HG03064 (cell line): ENCODE results near the gene PRRT1.

ENCODE experiments used
- ATAC-seq: cut with Tn5 transposase; IDR thresholded peaks from one replicate; pipeline ENCODE4 v1.9.1; 2021; ENCODE audit warnings: low read depth; ENCODE audit not compliant: unreplicated experiment

The PRRT1 gene

DNA sequence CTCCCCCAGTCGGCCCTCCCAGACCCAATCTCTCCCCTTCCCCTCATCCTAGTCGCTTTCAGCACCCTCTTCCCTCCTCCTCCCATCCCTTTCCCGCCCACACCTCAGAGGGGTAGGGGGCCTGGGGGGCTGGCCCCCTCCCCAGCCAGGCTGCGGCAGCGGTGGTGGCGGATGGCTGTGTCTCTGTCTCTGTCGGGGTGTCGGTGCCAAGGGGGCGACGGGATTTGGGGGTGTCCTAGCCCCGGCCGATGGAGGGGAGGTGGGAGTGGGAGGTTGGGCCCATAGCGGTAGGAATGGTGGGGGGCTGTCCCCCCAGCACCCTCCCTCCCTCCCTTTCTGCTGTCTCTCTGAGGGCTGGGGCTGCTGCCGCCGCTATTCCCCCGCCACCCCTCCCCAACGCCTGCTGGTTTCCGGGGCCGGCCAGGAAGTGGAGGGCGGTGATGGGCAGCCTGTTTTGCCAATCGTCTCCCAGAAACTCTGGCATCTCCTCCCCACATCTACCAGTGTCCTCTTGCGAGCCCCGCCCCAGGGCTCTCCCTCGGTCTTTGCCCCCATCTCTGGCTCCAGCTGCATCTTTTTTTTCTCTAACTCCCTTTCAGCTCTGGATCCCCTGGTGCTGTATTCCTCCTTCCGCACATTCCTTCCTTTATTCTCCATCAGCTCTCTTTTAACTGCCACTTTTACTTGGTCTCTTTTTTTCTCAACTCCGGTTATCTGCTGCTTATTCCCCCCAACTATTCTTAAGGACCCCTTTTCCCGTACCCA, 24.2 kb upstream of the PRRT1 start, which contains the start of gene AGPAT1:
Gene AGPAT1, minus strand, starts transcription at position 374 of the 765 bp plus-strand sequence. CDS start 4,588 bp downstream, outside the sequence.
- no peak for ATAC-seq

DNA sequence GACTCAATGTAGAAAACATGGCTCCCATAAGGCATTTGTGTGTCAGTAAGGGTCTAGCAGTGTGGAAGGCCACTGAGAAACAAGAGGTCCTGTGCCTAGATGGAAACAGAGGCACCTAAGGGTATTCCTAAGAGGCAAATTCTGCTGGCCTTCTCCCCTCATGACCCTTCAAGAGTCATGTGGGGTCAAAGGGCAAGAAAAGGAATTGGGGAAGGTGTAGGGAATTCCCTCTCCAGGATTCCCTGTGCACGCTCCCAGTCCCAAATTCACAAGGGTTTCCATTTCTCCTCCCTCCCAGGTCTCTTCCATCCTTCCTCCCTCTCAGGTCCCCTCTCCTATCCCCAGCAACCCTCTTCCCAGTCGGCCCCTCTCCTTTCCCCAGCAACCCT, 23.6 kb upstream of the PRRT1 start:
- ATAC-seq: no peak

DNA sequence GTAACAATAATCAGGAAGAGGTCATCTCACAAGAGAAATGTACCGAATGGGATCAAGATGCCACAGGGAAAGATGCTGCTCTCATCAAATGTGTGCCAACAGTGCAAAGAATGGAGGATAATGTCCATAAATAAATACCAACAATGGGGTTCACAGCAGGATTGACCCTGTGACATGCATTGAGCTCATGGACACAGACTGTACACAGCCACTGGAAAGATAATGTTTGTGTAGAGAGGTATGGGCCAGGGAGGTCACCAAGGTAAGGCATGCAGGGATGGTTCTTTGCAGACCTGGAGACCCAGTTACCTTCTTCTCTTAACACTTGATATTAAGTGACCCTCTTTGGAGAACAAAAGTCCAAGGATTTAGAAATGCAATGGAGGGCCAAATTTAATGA, 22.7 kb upstream of the PRRT1 start:
- ATAC-seq: no peak

DNA sequence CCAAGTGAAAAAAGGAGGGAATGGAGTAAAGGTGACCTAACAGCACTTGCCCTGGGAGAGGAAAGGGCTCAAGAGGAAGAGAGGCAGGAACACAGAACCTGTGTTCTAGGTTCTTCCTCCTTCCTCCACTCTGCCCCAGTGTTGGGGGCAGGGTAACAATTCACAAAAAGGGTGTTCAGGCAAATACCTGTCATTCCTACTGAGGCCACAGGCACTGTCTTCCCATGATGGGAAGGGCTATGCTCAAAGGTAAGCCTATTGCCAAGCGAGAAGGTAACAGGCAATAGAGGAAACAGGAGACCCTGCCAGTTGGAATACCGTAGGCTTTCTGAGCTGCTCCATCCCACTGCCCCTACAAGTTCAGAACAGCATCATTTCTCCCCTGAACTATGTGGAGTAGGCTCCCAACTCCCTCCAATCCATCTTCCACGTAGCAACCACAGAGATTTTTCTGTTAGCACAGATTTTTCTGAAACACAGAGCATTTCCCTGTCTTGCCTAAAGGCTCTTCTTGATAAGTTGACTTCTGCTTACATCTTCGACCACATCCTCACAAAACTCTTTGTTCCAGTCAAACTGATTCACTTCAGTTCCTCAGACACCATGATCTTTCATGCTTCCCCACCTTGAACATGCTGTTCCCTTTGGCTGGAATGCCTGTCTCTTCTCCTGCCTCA, 21.4 kb upstream of the PRRT1 start:
- ATAC-seq: no peak

DNA sequence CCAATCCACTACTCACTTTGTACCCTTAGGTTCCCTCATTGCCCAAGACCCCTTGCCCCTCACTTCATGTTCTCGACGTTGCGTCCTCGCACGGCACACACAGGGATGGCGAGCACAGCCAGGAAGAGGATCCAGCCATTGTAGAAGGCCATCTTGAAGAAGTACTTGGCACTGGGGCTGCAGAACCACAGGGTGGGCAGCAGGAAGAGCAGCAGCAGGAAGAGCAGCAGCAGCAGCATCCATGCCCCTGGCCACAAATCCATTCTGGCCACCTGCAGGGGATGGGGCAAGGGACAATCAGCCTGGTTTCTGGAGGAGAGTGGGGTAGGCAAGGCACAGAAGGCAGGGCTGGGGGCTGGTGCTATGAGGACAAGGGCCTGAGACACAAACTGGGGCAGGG, 19.5 kb upstream of the PRRT1 start:
- ATAC-seq: no peak

DNA sequence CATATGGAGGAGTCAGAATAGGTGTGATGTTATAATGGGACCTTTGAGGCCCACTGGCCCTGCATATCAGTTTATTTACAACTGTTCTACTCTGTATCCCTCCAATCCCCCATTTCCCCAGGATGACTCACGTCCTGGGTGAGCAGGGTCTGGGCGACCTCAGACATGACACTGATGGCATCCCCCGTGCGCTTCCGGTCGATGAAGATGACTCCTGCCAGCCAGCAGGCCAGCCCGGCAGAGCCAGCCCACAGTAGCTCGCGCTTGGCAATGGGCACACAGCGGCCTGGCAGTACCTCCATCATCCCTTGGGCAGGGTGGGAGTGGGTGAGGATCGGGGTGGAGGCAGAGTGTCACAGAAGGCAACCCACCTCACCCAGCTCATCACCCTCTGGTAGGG, 18.6 kb upstream of the PRRT1 start:
- no peak for ATAC-seq

DNA sequence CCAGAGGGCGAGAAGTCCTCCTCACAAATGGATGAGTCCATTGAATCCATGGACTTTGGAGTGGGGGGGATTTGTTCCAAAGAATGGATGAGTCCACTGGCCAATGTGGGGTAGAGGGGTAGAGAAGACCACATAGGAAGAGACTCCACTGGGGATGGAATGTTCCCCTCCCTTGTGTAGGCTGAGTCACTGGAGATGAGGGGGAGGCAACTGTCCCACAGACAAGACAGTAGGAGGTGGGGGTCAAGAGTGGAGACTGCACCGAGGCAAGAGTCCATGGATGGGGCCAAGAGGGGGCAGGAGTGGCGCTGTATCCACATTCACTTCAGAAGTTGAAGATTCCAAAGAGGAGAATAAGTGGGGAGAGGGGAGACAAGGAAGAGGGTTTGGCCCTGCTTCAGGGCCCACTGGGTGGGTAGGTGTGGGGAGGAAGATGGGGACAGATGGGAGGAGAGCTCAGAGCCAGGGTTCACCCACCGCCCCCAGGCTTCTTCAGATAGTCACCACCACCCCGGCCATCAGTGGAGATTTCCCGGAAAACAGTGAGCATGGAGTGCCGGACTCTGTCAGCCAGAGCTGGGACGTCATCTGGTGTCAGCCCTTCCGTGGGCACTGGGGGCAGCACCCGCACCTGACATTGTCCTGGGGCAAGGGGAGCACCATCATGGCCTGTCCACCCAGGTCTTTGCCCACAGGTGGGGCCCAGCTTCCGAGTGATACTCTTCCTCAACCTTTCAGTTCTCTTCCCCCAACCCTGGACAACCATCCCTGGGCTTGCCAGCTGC, 17.3 kb upstream of the PRRT1 start:
- no peak for ATAC-seq

DNA sequence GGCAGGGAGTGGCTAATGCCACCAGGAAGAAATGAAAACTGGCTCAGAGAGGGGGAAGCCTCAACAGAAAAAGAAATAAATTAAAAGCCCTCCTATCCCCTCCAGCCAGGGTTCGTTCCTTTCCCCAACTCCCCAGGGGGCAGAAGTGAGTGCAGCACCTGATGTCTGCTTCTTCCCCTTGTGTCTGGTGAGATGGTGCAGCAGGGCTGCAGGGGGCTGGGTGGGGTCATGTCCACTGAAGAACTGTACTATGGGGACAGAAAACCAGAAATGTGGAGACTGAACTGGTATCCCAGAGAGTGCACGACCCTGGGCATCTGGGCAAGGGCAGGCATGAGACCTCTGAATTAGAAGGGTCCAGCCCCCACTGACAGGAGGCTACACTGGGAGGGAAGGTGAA, 16.6 kb upstream of the PRRT1 start:
- no peak for ATAC-seq

DNA sequence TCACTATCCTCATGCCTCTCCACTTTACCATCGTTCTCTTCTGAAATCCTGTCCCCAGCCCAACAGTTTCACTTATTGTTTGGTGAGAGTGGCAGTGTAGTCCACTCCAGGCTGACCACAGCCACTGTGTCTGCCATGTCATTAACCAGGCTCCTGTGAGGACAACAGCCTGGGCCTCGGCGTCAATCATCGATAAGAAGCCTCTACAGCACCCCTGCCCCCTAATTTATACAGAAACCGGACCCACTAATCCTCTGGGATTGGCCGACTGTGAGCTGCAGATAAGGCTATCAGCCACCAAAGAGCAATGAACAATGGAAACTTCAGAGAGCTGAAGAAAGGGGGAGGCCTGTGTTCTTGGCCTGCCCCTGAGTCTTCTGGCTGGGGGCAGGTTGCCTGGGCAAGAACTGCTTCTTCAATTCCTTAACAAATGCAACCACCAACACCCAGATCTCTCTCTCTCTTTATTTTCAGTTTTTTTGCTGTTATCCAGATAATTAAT, 16.1 kb upstream of the PRRT1 start:
- ATAC-seq: no peak

DNA sequence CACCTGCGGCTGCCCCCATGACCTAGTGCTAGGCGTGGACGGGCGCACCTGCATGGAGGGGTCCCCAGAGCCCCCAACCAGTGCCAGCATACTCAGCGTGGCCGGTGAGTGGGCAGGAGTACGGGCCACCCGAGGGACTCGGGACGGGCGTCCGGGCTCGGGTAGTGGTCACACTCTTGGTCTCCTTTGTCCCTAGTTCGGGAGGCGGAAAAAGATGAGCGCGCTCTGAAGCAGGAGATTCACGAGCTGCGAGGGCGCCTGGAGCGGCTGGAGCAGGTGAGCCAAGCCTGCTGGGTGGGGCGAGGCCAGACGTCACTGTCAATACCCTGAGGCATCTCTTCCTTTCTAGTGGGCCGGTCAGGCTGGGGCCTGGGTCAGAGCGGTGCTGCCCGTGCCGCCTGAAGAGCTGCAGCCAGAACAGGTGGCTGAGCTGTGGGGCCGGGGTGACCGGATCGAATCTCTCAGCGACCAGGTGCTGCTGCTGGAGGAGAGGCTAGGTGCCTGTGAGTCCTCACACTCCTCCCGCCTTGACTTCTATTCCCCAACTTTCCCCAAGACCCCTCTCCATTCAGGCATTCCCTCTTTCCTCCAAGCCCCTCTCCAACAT, 15.5 kb upstream of the PRRT1 start:
- no peak for ATAC-seq

DNA sequence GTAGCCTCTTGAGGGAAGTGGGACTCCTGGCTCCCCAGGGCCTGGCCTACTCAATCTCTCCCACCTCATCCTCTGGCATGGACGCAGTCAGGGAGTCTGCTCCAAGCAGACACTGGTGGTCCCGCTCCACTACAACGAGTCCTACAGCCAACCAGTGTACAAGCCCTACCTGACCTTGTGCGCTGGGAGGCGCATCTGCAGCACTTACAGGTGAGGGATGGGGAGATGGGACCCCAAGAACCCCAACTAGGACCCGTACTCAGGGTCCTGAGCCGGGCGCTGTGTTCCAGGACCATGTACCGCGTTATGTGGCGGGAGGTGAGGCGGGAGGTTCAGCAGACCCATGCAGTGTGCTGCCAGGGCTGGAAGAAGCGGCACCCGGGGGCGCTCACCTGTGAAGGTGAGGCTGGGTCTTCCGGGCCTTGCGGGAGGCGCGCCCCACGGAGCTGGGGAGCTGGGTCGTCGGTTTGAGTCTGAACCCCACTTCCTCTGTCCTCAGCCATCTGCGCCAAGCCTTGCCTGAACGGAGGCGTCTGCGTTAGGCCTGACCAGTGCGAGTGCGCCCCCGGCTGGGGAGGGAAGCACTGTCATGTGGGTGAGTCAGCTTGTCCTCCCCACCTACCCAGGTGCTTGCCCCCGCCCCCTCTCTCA, 14.8 kb upstream of the PRRT1 start:
- no peak for ATAC-seq

DNA sequence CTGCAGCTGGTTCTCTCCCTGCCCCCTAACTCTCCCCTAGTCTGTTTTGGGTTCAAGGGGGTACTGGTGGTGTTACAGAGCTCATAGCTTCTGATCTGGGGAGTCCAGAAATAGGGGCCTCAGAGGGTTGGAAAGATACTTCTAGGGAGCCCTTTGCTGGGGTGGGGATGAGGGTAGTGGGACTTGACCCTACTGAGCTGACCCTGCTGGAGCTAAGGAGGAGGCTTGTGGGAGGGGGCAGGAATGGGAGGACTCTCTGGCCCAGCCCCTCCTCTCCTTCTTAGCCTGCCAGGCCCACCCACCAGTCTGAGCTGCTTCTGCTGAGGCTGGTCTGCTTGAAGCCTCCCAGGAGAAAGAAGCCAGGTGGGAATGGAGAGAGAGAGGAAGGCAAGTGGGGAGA, 12.6 kb upstream of the PRRT1 start, which contains the start of gene EGFL8:
Gene EGFL8, plus strand, starts transcription at position 301 of the 400 bp plus-strand sequence. CDS start 1,571 bp downstream, outside the sequence.
- no peak for ATAC-seq

DNA sequence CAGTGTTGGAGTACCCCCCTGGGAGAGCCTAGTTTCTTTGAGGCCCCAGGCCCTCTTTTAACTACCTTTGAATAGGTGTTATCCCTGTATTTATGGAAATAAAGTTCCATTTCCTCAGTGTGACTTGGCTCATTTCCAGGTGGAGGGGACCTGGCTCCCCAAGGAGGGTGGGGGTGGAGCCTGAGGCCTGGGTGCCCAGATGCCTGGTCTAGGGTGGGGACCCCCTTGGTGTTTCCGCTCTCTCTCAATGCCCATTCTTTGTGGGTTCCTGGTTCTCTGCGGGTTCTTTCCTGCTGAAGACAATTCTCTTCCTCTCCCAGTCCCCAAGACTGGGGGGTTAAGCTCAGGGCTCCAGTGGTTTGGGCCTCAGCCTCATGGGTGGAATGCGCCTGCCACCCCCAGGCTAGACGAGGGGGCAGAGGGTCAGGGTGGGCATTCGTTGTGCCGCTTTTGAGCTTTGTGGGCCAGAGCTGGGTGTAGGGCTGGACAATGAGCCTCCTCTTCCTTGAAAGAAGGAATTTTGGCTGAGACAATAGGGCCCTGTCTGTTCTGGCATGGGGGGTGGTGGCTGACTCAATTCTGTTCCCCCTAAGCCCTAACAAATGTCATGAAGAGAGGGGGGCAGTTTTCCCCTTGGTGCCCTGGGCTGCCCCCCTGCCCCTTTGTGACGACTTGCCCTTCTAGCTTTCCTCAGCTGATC, 12.0 kb upstream of the PRRT1 start:
- no peak for ATAC-seq

DNA sequence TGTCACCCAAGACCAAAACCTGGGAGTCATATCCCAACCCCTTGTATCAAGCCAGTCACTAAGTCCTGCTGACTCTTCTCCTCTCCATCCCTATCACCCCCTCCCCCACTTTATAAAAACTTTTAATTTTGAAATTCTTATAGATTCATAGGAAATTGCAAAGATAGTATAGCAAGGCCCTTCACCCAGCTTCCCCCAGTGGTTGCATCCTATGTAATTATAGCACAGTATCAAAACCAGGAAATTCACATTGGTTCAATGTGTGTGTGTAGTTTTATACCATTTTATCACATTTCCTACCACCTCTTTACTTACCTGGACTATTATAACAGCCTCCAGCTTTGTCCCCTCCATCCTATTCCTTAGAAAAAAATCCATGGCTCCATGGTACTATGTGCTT, 6.3 kb upstream of the PRRT1 start:
- no peak for ATAC-seq

DNA sequence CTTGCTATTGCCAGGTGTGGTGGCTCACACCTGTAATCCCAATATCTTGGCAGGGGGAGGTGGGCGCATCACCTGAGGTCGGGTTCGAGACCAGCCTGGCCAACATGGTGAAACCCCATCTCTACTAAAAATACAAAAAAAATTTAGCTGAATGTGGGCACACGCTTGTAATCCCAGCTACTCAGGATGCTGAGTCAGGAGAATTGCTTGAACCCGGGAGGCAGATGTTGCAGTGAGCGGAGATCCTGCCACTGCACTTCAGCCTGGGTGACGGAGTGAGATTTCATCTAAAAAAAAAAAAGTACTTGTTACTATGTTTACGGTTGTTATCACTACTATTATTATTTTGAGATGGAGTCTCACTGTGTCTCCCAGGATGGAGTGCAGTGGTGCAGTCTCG, 5.2 kb upstream of the PRRT1 start:
- ATAC-seq: no peak

DNA sequence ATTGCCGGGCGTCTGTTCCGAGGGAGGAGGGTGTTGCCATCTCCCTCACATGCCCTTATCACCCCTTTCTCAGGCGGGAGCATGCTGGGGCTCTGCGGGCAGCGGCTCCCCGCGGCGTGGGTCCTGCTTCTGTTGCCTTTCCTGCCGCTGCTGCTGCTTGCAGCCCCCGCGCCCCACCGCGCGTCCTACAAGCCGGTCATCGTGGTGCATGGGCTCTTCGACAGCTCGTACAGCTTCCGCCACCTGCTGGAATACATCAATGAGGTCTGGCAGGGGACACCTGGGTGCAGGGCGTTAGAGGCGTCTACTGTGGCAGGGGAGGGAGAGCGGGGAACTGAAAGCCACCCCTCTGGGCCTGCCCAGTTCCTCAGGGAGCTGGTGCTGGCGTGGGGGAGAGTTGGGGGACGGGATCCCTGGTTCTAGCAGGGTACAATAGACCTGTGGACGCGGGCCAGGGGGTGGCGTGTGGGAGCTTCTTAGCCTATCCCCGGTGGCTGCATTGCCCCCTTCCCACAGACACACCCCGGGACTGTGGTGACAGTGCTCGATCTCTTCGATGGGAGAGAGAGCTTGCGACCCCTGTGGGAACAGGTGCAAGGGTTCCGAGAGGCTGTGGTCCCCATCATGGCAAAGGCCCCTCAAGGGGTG, 2.9 kb upstream of the PRRT1 start:
- ATAC-seq: no peak

DNA sequence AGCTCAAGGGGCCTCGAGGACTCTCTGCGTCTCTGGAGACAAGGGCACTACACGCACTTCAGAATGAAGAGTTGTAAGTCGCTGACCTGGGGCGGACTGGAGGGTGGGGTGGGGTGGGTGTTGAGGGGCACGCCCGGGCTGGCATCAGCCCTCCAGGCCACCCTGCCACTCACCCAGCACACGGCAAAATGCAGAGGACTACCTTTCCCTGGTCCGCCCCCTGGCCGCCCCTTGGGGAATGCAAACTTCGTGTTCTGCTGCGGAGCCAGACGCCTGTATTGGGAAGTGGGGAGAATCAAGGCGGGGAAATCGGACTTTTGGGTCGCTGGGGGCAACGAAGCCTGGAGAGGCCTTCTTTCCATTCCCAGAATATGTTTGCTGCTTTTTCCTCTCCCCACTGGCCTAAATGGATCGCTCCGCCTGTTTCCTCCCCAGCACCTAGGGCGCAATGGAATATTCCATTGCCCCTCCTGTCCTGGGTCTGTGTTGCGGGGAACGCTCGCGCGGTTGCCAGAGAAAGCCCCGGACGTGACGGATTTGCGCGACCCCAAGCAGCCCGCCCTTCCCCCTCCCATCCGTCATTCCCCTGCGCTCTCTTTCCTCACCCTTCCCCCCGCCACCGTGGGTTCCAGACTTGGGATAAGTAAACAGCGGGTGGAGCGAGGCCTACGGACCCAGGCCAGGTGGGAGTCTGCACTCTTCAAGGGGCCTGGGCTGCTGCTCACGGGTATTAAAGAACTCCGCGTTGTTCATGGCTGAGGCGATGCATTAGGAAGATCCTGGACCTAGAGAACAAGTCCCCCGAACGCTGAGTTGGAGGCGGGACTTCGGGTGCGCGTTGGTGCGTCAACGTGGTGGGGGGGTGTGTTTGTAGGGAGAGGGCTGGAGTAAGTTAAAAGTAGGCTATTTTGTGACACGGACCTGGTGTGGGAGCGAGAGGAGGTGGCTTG, 2.1 kb upstream of the PRRT1 start, which contains the start of gene PPT2:
Gene PPT2, plus strand, starts transcription at position 578 of the 950 bp plus-strand sequence. CDS start 454 bp downstream, outside the sequence.
- ATAC-seq: no peak
